T-helper 1 cell treated with Interleukin-12 subunit alpha and Interleukin-12 subunit beta and Interleukin-4 antibody, amounts not matched to agents 30 ng/mL and 1 ng/mL, for 36 hours (primary cell): Measurements from ENCODE around the gene NRP1. TPM values are rescaled to one million over a fixed set of nuclear protein-coding genes. Genes with fewer than 3 reads are reported as not detected.

ENCODE experiments used
- intact Hi-C: fragments of 100-400 bp; cut with micrococcal nuclease; formaldehyde crosslinking; loops from one replicate; pipeline ENCODE4 v1.15.1; 2024
- total RNA-seq: library from RNA; stranded (reverse); gene quantifications from 2 replicates; pipeline ENCODE4 v1.2.3, GENCODE V29; 2022

Gene NRP1
- total RNA-seq, 1 donor from 2014 or later = 3.4 TPM

DNA sequence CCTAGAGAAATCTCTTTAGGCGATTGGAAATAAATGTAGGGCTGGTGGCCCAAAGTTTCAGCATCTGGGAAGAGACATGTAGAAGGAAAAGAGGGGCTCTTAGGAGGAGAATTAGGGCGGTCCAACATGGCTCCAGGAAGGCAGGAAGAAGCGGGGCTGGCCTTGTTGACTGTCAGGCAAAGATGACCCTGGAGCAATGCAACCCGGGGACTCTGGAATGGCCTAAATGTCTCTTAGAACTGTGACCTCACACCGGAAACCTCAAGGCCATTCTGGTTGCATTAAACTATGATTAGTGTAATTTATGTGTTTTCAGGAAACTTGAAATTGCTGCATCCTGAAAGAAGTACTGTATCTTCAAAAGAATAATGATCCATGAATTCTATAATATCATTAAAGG lies 66.8 kb downstream of the NRP1 start:
- intact Hi-C loops = no loop called here

DNA sequence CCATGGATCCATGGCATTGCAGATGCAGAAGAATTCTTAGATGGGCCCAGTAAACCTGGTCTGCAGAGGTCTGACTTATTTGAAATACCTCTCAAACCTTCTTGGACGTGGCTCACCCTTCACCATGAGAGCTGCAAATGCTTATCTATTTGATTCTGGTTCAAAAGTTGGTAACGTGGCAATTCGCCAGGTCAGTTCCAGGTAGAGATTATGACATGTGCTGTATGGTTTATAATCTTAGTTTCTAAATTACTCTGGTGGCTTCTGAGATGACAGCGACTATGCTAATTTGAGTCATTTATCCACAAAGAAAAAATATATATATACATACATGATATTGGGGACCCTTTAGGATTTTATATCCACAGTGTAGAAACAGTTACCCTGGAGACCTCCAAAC lies 68.8 kb downstream of the NRP1 start:
- intact Hi-C loops = loop anchor here (1.0 kb wide), 1 partner anchor 17 kb away; no protein-coding TSS in a partner anchor

- intact Hi-C loops = no loop called here
These were observed 71.0 kb downstream of the NRP1 start for GRCh38 chr10:33263453-33263852.

- intact Hi-C loops = no loop called here
These were observed 71.6 kb downstream of the NRP1 start for GRCh38 chr10:33262871-33263270.

DNA sequence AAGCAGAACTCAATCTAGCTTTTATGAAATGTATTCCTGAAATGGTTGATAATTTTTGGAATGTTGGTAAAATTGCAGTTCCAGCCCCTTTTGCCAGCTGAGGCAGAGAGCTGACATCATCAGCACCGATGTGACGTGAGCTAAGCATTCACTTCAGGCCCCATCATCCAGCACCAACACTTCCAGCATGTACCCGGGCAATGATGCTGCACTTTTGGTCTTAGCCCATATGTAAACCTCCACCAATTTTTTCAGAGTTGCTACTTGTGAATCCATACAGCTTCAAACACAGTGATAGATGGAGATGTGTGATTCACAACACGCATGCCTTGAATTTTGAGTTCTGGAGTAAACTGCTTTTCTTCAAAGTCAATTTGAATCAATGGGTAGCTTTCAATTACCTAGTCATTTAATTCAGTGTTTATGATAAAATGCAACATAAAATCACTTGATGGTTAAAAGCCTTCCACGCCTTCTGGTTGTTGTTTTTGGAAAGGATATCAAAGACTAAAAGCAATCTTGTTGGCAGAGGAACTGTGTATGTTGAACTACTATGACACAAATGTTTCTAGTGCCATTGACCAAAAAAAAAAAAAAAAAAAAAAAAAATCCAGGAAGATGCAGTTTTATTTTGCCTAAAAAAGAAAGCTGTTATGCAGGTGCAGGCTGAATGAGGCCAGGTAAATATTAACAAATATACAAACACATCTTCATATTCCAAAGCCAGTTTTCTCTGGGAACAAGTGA lies 73.9 kb downstream of the NRP1 start:
- intact Hi-C loops = no loop called here

DNA sequence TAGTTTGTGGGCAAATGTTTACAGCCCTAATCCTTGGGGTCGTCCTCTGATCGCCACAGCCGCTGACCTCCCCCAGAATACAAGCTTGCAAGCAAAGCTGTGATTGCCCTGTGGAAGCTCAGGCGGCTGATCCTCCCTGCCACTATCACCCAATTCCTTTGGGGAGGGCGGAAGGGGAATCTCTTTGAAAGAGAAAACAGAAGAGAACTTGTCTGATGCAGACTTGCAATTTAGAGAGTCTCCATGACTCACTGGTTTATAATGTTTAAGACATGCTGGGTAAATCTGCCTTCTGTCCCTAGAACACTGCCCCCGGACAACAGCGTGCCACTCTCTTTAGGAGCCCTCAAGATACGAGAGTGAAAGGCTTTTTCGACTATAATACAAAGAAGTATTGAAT lies 75.5 kb downstream of the NRP1 start:
- intact Hi-C loops = no loop called here

GRCh38 chr10:33257439-33258080 lies 76.9 kb downstream of the NRP1 start:
- intact Hi-C loops = no loop called here

GRCh38 chr10:33256458-33256857 lies 78.0 kb downstream of the NRP1 start:
- intact Hi-C loops = no loop called here

DNA sequence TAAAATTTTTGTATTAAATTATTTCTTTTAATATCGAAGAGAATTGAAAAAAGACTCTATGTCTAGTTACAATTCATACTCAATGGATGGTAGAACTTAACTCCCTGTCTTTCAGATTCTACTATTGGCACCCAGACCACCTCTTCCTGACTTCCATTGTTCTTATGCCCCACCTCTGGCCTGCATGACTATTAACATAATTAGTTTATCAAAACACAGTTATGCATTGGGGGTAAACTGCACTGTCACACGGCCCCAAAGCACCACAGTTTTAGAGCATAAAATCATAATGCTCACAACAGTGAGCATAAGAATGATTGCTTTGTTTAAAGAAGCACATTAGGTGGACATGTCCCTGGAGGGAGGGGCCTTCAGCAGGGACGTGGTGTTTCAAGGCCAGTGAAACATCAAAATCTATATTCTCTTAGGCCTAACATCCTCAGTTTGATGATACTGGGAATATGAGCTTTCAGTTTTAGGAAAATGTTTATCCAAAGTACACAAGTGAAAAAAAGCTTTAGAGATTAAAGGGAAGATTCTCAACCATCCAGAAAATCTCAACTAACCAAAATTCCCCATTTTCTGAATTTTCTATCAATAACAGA lies 79.8 kb downstream of the NRP1 start:
- intact Hi-C loops = no loop called here

DNA sequence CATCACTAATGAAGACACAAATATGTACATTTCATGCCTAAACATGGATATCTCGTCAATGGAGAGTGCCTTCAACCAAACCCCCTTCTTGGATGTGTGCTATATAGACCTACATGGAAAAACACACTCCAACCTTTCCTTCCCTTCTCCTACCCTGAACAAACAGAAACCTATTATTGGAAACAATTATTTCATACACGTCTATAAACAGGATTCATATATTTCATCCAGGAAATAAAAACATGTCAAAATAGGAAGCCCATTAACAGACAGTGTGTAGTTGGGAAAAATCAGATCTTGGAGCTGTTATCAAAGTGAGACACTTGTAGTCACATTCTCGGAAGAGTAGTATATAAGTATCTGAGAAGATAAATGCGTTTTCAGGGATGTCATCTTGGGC lies 81.1 kb downstream of the NRP1 start:
- intact Hi-C loops = no loop called here

DNA sequence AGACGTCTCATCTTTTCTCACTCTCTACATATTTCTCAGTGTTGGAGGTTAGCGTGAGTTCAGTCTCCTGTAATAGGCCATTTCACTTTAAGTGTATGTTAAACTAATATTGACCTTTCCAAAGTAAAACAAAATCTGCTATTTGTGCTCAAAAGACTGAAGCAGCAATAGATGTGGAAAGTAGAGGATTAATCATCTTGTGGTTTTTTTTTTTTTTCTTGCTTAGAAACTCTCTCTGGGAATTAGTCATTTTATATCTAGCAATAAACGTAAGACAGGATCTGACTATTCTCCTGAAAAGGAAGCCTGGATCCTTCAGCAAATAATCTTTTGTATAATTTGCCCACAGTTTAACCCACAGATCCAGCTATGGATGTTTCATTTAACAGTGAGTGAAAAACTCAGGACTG lies 81.7 kb downstream of the NRP1 start:
- intact Hi-C loops = no loop called here

DNA sequence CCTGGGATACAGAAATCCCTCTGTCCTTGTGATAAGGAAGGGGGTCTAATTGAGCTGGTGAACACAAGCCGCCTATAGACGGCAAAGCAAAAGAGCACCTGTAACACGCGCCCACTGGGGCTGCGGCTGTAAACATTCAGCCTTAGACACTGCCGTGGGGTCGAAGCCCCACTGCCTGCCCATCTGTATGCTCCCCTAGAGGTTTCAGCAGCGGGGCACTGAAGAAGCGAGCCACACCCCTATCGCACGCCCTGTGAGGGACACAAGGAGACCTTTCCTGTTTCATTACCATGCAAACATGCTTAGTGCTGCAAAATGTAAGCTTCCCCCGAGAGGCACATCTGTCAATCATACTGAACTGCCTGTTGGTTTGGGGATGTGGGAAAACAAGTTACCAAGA lies 82.1 kb downstream of the NRP1 start:
- intact Hi-C loops = no loop called here

GRCh38 chr10:33249659-33250345 lies 84.7 kb downstream of the NRP1 start:
- intact Hi-C loops = loop anchor here (2.0 to 5.0 kb wide), 4 partner anchors 58 to 1488 kb away; no protein-coding TSS in a partner anchor

DNA sequence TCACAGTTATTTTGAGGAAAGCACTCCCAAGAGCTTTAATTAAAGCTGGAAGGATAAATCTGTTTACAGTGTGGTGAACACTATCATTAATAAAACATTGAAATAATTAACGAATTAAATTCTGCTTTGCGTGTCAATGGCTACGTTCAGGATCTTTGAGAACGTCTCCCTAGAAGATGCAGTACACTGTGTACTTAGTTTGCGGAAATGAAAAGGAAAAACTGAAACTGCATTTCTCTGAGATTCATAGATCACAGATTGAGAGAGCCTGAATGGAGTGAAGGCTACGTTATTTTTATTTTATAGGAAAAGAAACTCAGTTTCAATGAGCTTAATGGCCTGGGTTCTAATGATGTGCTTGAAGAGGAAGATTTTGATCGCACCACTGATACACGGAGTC lies 85.3 kb downstream of the NRP1 start:
- intact Hi-C loops = loop anchor here (2.0 to 5.0 kb wide), 4 partner anchors 57 to 1487 kb away; no protein-coding TSS in a partner anchor

GRCh38 chr10:33248638-33249037 lies 85.8 kb downstream of the NRP1 start:
- intact Hi-C loops = loop anchor here (1.0 to 5.0 kb wide), 7 partner anchors 17 to 1486 kb away; no protein-coding TSS in a partner anchor

DNA sequence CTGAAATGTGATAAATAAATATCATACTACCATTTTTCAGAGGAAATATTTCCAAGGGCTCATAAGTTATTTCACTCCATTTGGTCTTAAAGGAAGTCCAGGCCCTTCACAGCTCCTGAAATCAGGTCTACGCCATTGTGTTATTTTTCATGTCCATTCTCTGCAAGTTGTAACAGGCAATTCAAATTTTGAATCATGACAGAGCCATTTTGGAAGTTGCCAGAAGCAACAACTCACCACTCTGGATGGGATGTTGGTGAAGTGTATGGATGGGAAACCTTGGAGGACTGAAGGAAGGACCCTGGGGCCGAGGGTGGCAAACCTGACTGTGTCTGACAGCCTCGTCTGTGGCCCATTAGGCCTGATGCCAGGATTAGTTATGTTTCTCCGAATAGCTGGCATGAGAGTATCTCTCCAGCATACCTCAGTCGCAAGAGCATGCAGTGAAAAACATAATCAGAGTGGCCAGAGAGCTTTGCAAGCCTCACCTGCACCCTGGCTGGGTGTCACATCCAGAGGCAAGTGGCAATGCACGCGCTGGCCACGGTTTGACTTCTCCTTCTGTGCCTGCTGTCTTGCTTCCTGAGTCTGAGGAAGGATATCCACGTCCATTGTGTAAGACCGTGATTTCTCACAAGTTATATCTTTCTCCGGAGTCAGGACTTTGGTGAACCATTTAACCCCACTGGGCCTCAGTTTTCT lies 87.1 kb downstream of the NRP1 start:
- intact Hi-C loops = loop anchor here (5.0 kb wide), 2 partner anchors 55 to 1485 kb away; no protein-coding TSS in a partner anchor

GRCh38 chr10:33245343-33245742 lies 89.1 kb downstream of the NRP1 start:
- intact Hi-C loops = loop anchor here (5.0 kb wide), 2 partner anchors 53 to 1483 kb away; no protein-coding TSS in a partner anchor

GRCh38 chr10:33244354-33244967 lies 90.0 kb downstream of the NRP1 start:
- intact Hi-C loops = no loop called here

DNA sequence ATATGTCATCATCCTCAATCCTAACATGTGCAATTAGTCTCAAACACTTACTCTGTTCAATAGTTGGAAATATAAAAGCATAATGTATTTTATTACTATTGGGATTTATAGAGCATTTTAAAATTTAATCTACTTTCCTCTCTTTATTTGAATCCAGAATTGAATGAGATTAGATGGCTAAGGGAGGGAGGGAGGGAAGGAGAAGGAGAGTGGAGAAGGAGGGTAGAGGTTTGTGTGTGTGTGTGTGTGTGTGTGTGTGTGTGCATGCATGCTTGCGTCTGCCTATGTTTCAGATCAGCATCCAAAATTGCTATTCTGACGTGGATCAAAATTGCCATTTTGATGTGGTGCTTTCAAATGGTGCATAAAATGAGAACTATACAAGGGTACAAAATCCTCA lies 90.8 kb downstream of the NRP1 start:
- intact Hi-C loops = no loop called here

- intact Hi-C loops = no loop called here
These were observed 91.5 kb downstream of the NRP1 start for GRCh38 chr10:33242931-33243330.

GRCh38 chr10:33241351-33241750 lies 93.1 kb downstream of the NRP1 start:
- intact Hi-C loops = no loop called here
